Stimulated activated memory B cell treated with anti-CD40 and anti-IgM and Interleukin-4, amounts not matched to agents 10 μg/mL and 1 μg/mL and 100 μg/mL, for 72 hours (primary cell): ENCODE data around the gene BAAT.
"Not testable (repeated sequence)": the region's sequence is repeated elsewhere in the genome, so short reads cannot be mapped to it uniquely, and the experiment has no call there.

Source experiments
- ATAC-seq: fragments of 150-1000 bp; cut with Tn5 transposase; 2 replicates; pipeline ENCODE4 v1.10.0; 2021
- H3K27ac Mint-ChIP-seq: one replicate; pipeline ENCODE4 v1.8.0; 2022; ENCODE audit warnings: mild to moderate bottlenecking, mixed read lengths
- H3K27me3 Mint-ChIP-seq: one replicate; pipeline ENCODE4 v1.8.0; 2022; ENCODE audit warnings: mixed read lengths
- H3K36me3 Mint-ChIP-seq: one replicate; pipeline ENCODE4 v1.8.0; 2022; ENCODE audit warnings: mixed read lengths
- H3K4me1 Mint-ChIP-seq: one replicate; pipeline ENCODE4 v1.8.0; 2022; ENCODE audit warnings: mixed read lengths
- H3K4me3 Mint-ChIP-seq: one replicate; pipeline ENCODE4 v1.8.0; 2022; ENCODE audit warnings: mild to moderate bottlenecking, moderate library complexity, mixed read lengths
- H3K9me3 Mint-ChIP-seq: one replicate; pipeline ENCODE4 v1.8.0; 2022; ENCODE audit warnings: mixed read lengths

BAAT gene

GRCh38 chr9:101354765-101355708 lies 29.8 kb downstream of the BAAT start:
- Mint-ChIP-seq H3K4me1 (no peaks in the 10 kb centered on the region), H3K9me3 (no peaks in the 10 kb centered on the region), H3K27me3 (peaks cover 12% of the 10 kb centered on the region), H3K27ac (no peak overlapping the region), H3K4me3 (no peak overlapping the region), H3K36me3 (no peaks in the 10 kb centered on the region)
- ATAC-seq: no peak

GRCh38 chr9:101354143-101354764 lies 30.6 kb downstream of the BAAT start:
- Mint-ChIP-seq H3K36me3 (no peaks in the 10 kb centered on the region), H3K27ac (no peak overlapping the region), H3K4me3 (no peak overlapping the region), H3K4me1 (no peaks in the 10 kb centered on the region), H3K9me3 (no peaks in the 10 kb centered on the region), H3K27me3 (peaks cover 12% of the 10 kb centered on the region)
- no peak for ATAC-seq

GRCh38 chr9:101353683-101354082 lies 31.1 kb downstream of the BAAT start:
- Mint-ChIP-seq H3K27me3 (peaks cover 15% of the 10 kb centered on the region), H3K36me3 (no peaks in the 10 kb centered on the region), H3K9me3 (peaks cover 4% of the 10 kb centered on the region), H3K27ac (no peak overlapping the region), H3K4me1 (no peaks in the 10 kb centered on the region), H3K4me3 (no peak overlapping the region)
- no peak for ATAC-seq

- H3K9me3 Mint-ChIP-seq: peaks cover 4% of the 10 kb centered on the region
- no peak for ATAC-seq
- no peak overlapping the region for H3K27ac Mint-ChIP-seq
- peaks cover 17% of the 10 kb centered on the region for H3K27me3 Mint-ChIP-seq
- H3K4me3 Mint-ChIP-seq: no peak overlapping the region
- H3K4me1 Mint-ChIP-seq: no peaks in the 10 kb centered on the region
- H3K36me3 Mint-ChIP-seq: no peaks in the 10 kb centered on the region
Observed at GRCh38 chr9:101352892-101353463, 31.8 kb downstream of the BAAT start.

- H3K36me3 Mint-ChIP-seq: no peaks in the 10 kb centered on the region
- H3K4me1 Mint-ChIP-seq: no peaks in the 10 kb centered on the region
- H3K27me3 Mint-ChIP-seq: peaks cover 25% of the 10 kb centered on the region
- no peak overlapping the region for H3K4me3 Mint-ChIP-seq
- H3K9me3 Mint-ChIP-seq: peaks cover 4% of the 10 kb centered on the region
- no peak overlapping the region for H3K27ac Mint-ChIP-seq
- ATAC-seq: no peak
Observed at GRCh38 chr9:101350285-101350684, 34.5 kb downstream of the BAAT start.

GRCh38 chr9:101342595-101342994 lies 42.2 kb downstream of the BAAT start:
- no peaks in the 10 kb centered on the region for H3K36me3 Mint-ChIP-seq

GRCh38 chr9:101341958-101342357 lies 42.8 kb downstream of the BAAT start:
- Mint-ChIP-seq H3K4me3 (no peak overlapping the region), H3K4me1 (no peaks in the 10 kb centered on the region), H3K9me3 (no peaks in the 10 kb centered on the region), H3K27ac (no peak overlapping the region), H3K36me3 (no peaks in the 10 kb centered on the region), H3K27me3 (peaks cover 34% of the 10 kb centered on the region)
- no peak for ATAC-seq

More at GRCh38 chr9:101342595-101342994, 42.2 kb downstream of the BAAT start:
- Mint-ChIP-seq H3K4me1 (no peaks in the 10 kb centered on the region), H3K27ac (no peak overlapping the region), H3K4me3 (no peak overlapping the region), H3K9me3 (no peaks in the 10 kb centered on the region), H3K27me3 (peaks cover 34% of the 10 kb centered on the region)
- ATAC-seq: no peak

- ATAC-seq: no peak
- no peak overlapping the region for H3K4me3 Mint-ChIP-seq
- H3K9me3 Mint-ChIP-seq: no peaks in the 10 kb centered on the region
- H3K4me1 Mint-ChIP-seq: no peaks in the 10 kb centered on the region
- H3K27ac Mint-ChIP-seq: no peak overlapping the region
- H3K27me3 Mint-ChIP-seq: peaks cover 36% of the 10 kb centered on the region
- no peaks in the 10 kb centered on the region for H3K36me3 Mint-ChIP-seq
Observed at GRCh38 chr9:101337237-101337636, 47.6 kb downstream of the BAAT start.

GRCh38 chr9:101336091-101336490 lies 48.7 kb downstream of the BAAT start:
- peaks cover 34% of the 10 kb centered on the region for H3K27me3 Mint-ChIP-seq
- no peak overlapping the region for H3K4me3 Mint-ChIP-seq
- H3K9me3 Mint-ChIP-seq: no peaks in the 10 kb centered on the region
- no peaks in the 10 kb centered on the region for H3K36me3 Mint-ChIP-seq
- no peak overlapping the region for H3K27ac Mint-ChIP-seq
- no peak for ATAC-seq
- no peaks in the 10 kb centered on the region for H3K4me1 Mint-ChIP-seq

GRCh38 chr9:101333926-101334702 lies 50.7 kb downstream of the BAAT start:
- H3K4me3 Mint-ChIP-seq: no peak overlapping the region
- no peaks in the 10 kb centered on the region for H3K9me3 Mint-ChIP-seq
- no peaks in the 10 kb centered on the region for H3K36me3 Mint-ChIP-seq
- ATAC-seq: peak; percentile 41
- H3K4me1 Mint-ChIP-seq: no peaks in the 10 kb centered on the region
- no peak overlapping the region for H3K27ac Mint-ChIP-seq
- peaks cover 34% of the 10 kb centered on the region for H3K27me3 Mint-ChIP-seq

GRCh38 chr9:101333490-101333889 lies 51.3 kb downstream of the BAAT start:
- no peaks in the 10 kb centered on the region for H3K4me1 Mint-ChIP-seq
- H3K27me3 Mint-ChIP-seq: peaks cover 34% of the 10 kb centered on the region
- no peak overlapping the region for H3K27ac Mint-ChIP-seq
- ATAC-seq: no peak
- H3K9me3 Mint-ChIP-seq: no peaks in the 10 kb centered on the region
- H3K4me3 Mint-ChIP-seq: no peak overlapping the region
- H3K36me3 Mint-ChIP-seq: no peaks in the 10 kb centered on the region

- Mint-ChIP-seq H3K27ac (no peak overlapping the region), H3K9me3 (peaks cover 2% of the 10 kb centered on the region), H3K4me1 (no peaks in the 10 kb centered on the region), H3K4me3 (no peak overlapping the region), H3K36me3 (no peaks in the 10 kb centered on the region), H3K27me3 (peaks cover 34% of the 10 kb centered on the region)
- ATAC-seq: no peak
Observed at GRCh38 chr9:101332362-101332761, 52.4 kb downstream of the BAAT start.

- peaks cover 32% of the 10 kb centered on the region for H3K27me3 Mint-ChIP-seq
- H3K9me3 Mint-ChIP-seq, ATAC-seq, H3K4me3 Mint-ChIP-seq, H3K36me3 Mint-ChIP-seq, H3K27ac Mint-ChIP-seq, H3K4me1 Mint-ChIP-seq: not testable (repeated sequence)
Observed at GRCh38 chr9:101327422-101327909, 57.3 kb downstream of the BAAT start.

- no peak overlapping the region for H3K4me3 Mint-ChIP-seq
- no peak for ATAC-seq
- peaks cover 3% of the 10 kb centered on the region for H3K9me3 Mint-ChIP-seq
- peaks cover 22% of the 10 kb centered on the region for H3K27me3 Mint-ChIP-seq
- no peak overlapping the region for H3K27ac Mint-ChIP-seq
- no peaks in the 10 kb centered on the region for H3K36me3 Mint-ChIP-seq
- no peaks in the 10 kb centered on the region for H3K4me1 Mint-ChIP-seq
Observed at GRCh38 chr9:101326501-101326900, 58.3 kb downstream of the BAAT start.

- no peak for ATAC-seq
- H3K36me3 Mint-ChIP-seq: no peaks in the 10 kb centered on the region
- peaks cover 3% of the 10 kb centered on the region for H3K9me3 Mint-ChIP-seq
- peaks cover 26% of the 10 kb centered on the region for H3K27me3 Mint-ChIP-seq
- H3K27ac Mint-ChIP-seq: no peak overlapping the region
- H3K4me3 Mint-ChIP-seq: no peak overlapping the region
- H3K4me1 Mint-ChIP-seq: no peaks in the 10 kb centered on the region
Observed at GRCh38 chr9:101326035-101326434, 58.8 kb downstream of the BAAT start.
